ENCODE measurements around the gene TMEM256.

DNA sequence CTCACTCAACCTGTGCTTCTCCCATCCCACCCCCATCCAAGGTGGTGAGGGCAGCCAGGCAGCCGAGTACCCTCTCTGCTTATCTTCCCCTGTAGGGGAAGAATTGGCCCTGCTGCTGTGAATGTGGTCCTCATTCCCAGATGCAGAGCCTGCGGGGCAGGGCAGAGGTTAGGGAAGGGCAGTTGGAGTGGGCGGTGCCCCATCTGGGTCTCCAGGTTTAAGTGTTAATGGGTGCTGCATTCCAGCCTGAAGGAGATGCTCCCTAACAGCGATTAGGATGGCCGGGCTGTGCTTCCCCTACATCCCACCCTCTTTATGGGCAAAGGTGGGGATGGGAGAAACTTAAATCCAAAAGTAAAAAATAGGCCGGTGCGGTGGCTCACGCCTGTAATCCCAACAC lies 36.8 kb downstream of the TMEM256 start:
- TF ChIP-seq ZNF8 (CRISPR knock-in tag; IDR thresholded peaks at IDR 0.05) = no peak
- TF ChIP-seq OSR1 (CRISPR knock-in tag; IDR thresholded peaks at IDR 0.05) = no peak
- TF ChIP-seq ARNTL (CRISPR knock-in tag; IDR thresholded peaks at IDR 0.05; ENCODE audit: borderline replicate concordance, low read depth) = no peak
- TF ChIP-seq, protein P1, sequence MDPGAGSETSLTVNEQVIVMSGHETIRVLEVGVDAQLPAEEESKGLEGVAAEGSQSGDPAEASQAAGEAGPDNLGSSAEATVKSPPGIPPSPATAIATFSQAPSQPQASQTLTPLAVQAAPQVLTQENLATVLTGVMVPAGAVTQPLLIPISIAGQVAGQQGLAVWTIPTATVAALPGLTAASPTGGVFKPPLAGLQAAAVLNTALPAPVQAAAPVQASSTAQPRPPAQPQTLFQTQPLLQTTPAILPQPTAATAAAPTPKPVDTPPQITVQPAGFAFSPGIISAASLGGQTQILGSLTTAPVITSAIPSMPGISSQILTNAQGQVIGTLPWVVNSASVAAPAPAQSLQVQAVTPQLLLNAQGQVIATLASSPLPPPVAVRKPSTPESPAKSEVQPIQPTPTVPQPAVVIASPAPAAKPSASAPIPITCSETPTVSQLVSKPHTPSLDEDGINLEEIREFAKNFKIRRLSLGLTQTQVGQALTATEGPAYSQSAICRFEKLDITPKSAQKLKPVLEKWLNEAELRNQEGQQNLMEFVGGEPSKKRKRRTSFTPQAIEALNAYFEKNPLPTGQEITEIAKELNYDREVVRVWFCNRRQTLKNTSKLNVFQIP (CRISPR knock-in tag; IDR thresholded peaks at IDR 0.05; ENCODE audit: borderline replicate concordance, low read depth) = no peak
- TF ChIP-seq, protein P2, sequence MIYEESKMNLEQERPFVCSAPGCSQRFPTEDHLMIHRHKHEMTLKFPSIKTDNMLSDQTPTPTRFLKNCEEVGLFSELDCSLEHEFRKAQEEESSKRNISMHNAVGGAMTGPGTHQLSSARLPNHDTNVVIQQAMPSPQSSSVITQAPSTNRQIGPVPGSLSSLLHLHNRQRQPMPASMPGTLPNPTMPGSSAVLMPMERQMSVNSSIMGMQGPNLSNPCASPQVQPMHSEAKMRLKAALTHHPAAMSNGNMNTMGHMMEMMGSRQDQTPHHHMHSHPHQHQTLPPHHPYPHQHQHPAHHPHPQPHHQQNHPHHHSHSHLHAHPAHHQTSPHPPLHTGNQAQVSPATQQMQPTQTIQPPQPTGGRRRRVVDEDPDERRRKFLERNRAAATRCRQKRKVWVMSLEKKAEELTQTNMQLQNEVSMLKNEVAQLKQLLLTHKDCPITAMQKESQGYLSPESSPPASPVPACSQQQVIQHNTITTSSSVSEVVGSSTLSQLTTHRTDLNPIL (CRISPR knock-in tag; IDR thresholded peaks at IDR 0.05; ENCODE audit: low read depth) = no peak
- TF ChIP-seq ISL1 (CRISPR knock-in tag; IDR thresholded peaks at IDR 0.05) = no peak
- TF ChIP-seq PPARA (CRISPR knock-in tag; IDR thresholded peaks at IDR 0.05; ENCODE audit: borderline replicate concordance) = no peak
- TF ChIP-seq, protein P3, sequence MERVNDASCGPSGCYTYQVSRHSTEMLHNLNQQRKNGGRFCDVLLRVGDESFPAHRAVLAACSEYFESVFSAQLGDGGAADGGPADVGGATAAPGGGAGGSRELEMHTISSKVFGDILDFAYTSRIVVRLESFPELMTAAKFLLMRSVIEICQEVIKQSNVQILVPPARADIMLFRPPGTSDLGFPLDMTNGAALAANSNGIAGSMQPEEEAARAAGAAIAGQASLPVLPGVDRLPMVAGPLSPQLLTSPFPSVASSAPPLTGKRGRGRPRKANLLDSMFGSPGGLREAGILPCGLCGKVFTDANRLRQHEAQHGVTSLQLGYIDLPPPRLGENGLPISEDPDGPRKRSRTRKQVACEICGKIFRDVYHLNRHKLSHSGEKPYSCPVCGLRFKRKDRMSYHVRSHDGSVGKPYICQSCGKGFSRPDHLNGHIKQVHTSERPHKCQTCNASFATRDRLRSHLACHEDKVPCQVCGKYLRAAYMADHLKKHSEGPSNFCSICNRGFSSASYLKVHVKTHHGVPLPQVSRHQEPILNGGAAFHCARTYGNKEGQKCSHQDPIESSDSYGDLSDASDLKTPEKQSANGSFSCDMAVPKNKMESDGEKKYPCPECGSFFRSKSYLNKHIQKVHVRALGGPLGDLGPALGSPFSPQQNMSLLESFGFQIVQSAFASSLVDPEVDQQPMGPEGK (CRISPR knock-in tag; IDR thresholded peaks at IDR 0.05; ENCODE audit: borderline replicate concordance) = no peak
- TF ChIP-seq TOX (CRISPR knock-in tag; IDR thresholded peaks at IDR 0.05; ENCODE audit: borderline replicate concordance) = no peak
- TF ChIP-seq, protein P4, sequence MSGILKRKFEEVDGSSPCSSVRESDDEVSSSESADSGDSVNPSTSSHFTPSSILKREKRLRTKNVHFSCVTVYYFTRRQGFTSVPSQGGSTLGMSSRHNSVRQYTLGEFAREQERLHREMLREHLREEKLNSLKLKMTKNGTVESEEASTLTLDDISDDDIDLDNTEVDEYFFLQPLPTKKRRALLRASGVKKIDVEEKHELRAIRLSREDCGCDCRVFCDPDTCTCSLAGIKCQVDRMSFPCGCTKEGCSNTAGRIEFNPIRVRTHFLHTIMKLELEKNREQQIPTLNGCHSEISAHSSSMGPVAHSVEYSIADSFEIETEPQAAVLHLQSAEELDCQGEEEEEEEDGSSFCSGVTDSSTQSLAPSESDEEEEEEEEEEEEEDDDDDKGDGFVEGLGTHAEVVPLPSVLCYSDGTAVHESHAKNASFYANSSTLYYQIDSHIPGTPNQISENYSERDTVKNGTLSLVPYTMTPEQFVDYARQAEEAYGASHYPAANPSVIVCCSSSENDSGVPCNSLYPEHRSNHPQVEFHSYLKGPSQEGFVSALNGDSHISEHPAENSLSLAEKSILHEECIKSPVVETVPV (CRISPR knock-in tag; IDR thresholded peaks at IDR 0.05) = no peak
- no peak for TF ChIP-seq ZNF70 (CRISPR knock-in tag; IDR thresholded peaks at IDR 0.05)
- no peak for TF ChIP-seq TCF4 (CRISPR knock-in tag; IDR thresholded peaks at IDR 0.05; ENCODE audit: borderline replicate concordance)
